K562 (cell line): Measurements from ENCODE around the gene UBFD1. TPM values are rescaled to one million over a fixed set of nuclear protein-coding genes. Genes with fewer than 3 reads are reported as not detected.

Experiments used
- ATAC-seq: fragments of 200-7000 bp; cut with Tn5 transposase; 3 replicates; pipeline ENCODE4 v1.9.1; 2020; ENCODE audit warnings: moderate library complexity
- BruUV-seq: library from RNA; stranded (reverse); fragments of 400-500 nt; replicated peaks from 2 replicates; lab custom pipeline; 2021; lab: Mats Ljungman, UMichigan
- CTCF ChIA-PET: fragments of 300-600 bp; formaldehyde crosslinking; extraction: SDS; loops from one replicate; lab custom pipeline; 2021; ENCODE audit warnings: low intra/inter-chr PET ratio; lab: Yijun Ruan, JAX
- POLR2A ChIA-PET: fragments of 300-600, 350-650 bp; sonication (Branson Sonifier 250); formaldehyde crosslinking; extraction: SDS; loops from one replicate; lab custom pipeline; 2021; ENCODE audit warnings: antibody characterized with exemption, inconsistent platforms; lab: Yijun Ruan, JAX
- DNase-seq, 4 experiments: peaks; one replicate each; pipeline versions ENCODE4 v3.0.0 to v3.0.0-alpha.2; 2011 to 2018; ENCODE audit warnings: low spot score in 3 of 4, mixed read lengths in 3 of 4; ENCODE audit errors: extremely low read depth in 1 of 4
- FAIRE-seq: peaks from 2 replicates; lab custom pipeline; 2011; peaks lifted over from hg19 to GRCh38; lab: Jason Lieb, UNC
- H2AFZ ChIP-seq: 2 replicates; pipeline ENCODE4 v1.6.0; 2011; ENCODE audit warnings: low read depth, low read length, control low read depth, inconsistent platforms
- H3K27ac ChIP-seq: fragments of 200-600 bp; 3 replicates; pipeline ENCODE4 v1.8.0; 2011; ENCODE audit warnings: low read depth, mild to moderate bottlenecking, control low read depth, inconsistent platforms, low read length, moderate library complexity, mixed read lengths; ENCODE audit errors: extremely low read depth
- H3K27me3 ChIP-seq, 2 experiments: fragments of 300-600 bp in 1 of 2; 2 replicates in 1 of 2; 3 replicates in 1 of 2; pipeline versions ENCODE4 v1.6.0 to v1.8.0; 2011; ENCODE audit warnings: inconsistent platforms in 2 of 2, low read length in 2 of 2, mild to moderate bottlenecking in 1 of 2, mixed read lengths in 1 of 2, moderate library complexity in 1 of 2; ENCODE audit not compliant: control insufficient read depth in 2 of 2, insufficient read depth in 2 of 2
- H3K36me3 ChIP-seq: fragments of 300-600 bp; 3 replicates; pipeline ENCODE4 v1.8.0; 2011; ENCODE audit warnings: mild to moderate bottlenecking, low read length, inconsistent platforms; ENCODE audit not compliant: control insufficient read depth, insufficient read depth
- H3K4me1 ChIP-seq, 2 experiments: fragments of 200-600 bp in 1 of 2; replicated peaks in 1 of 2; 2 replicates in 1 of 2; 3 replicates in 1 of 2; pipeline versions ENCODE4 v1.5.1 to v1.8.0; 2011; ENCODE audit warnings: inconsistent platforms in 2 of 2, low read length in 2 of 2, mild to moderate bottlenecking in 1 of 2, mixed read lengths in 1 of 2, moderate library complexity in 1 of 2; ENCODE audit not compliant: control insufficient read depth in 2 of 2, insufficient read depth in 2 of 2
- H3K4me2 ChIP-seq: 2 replicates; pipeline ENCODE4 v1.6.1; 2011; ENCODE audit warnings: low read length, control low read depth, inconsistent platforms, mixed read lengths; ENCODE audit not compliant: insufficient read depth
- H3K4me3 ChIP-seq: fragments of 200-600 bp; sonication (generic), shearing (Covaris generic); 2 replicates; pipeline ENCODE4 v1.5.1; 2016; ENCODE audit warnings: control low read depth, inconsistent platforms
- H3K79me2 ChIP-seq: fragments of 200-600 bp; 3 replicates; pipeline ENCODE4 v1.8.0; 2011; ENCODE audit warnings: low read length, inconsistent platforms; ENCODE audit not compliant: control insufficient read depth, insufficient read depth
- H3K9ac ChIP-seq, 2 experiments: 2 replicates each; pipeline versions ENCODE4 v1.6.0 to v1.6.1; 2011; ENCODE audit warnings: low read depth in 2 of 2, low read length in 2 of 2, control low read depth in 1 of 2, inconsistent platforms in 1 of 2, mild to moderate bottlenecking in 1 of 2, mixed read lengths in 1 of 2; ENCODE audit not compliant: insufficient read depth in 1 of 2
- H3K9me1 ChIP-seq: one replicate; pipeline ENCODE4 v1.6.0; 2011; ENCODE audit warnings: inconsistent platforms, mild to moderate bottlenecking, low read length, moderate library complexity; ENCODE audit not compliant: control insufficient read depth, insufficient read depth
- H3K9me3 ChIP-seq: replicated peaks from 2 replicates; pipeline ENCODE4 v1.5.1; 2011; ENCODE audit warnings: low read depth, low read length, inconsistent platforms; ENCODE audit not compliant: control insufficient read depth, insufficient read depth
- H4K20me1 ChIP-seq: replicated peaks from 2 replicates; pipeline ENCODE4 v1.6.1; 2011; ENCODE audit warnings: low read length, inconsistent platforms, mixed read lengths; ENCODE audit not compliant: control insufficient read depth, insufficient read depth
- CHD4 ChIP-seq: fragments of 200-600 bp; sonication (generic); IDR thresholded peaks from 3 replicates; pipeline ENCODE4 v1.6.1; 2012; ENCODE audit warnings: low read depth, mild to moderate bottlenecking, mixed read lengths, low read length, inconsistent platforms; ENCODE audit not compliant: insufficient read depth, insufficient replicate concordance, poor library complexity, severe bottlenecking
- GTF2F1 ChIP-seq: IDR thresholded peaks from 2 replicates; pipeline ENCODE4 v1.6.1; 2011; ENCODE audit warnings: low read depth, low read length, improper control_type of control experiment
- HNRNPK ChIP-seq: fragments of 200-400 bp; formaldehyde crosslinking; IDR thresholded peaks from one replicate; pipeline ENCODE4 v1.6.1; 2018; ENCODE audit warnings: mild to moderate bottlenecking, low read depth, low read length; ENCODE audit not compliant: poor library complexity, severe bottlenecking
- MECOM ChIP-seq: fragments of 250-450 bp; sonication (Bioruptor Pico); IDR thresholded peaks from 2 replicates; pipeline ENCODE4 v1.8.0; 2022; ENCODE audit warnings: inconsistent platforms
- NR2C1 ChIP-seq, 2 experiments: fragments of 450-650 bp; IDR thresholded peaks; 2 replicates each; pipeline ENCODE4 v1.6.1; 2017; ENCODE audit warnings: mild to moderate bottlenecking in 2 of 2, antibody characterized with exemption in 1 of 2, inconsistent platforms in 1 of 2, missing compliant biosample characterization in 1 of 2, missing genetic modification characterization in 1 of 2
- POLR2B ChIP-seq: fragments of 450-650 bp; IDR thresholded peaks from 2 replicates; pipeline ENCODE4 v1.6.1; 2018; ENCODE audit warnings: low read depth; ENCODE audit not compliant: partially characterized antibody
- RCOR1 ChIP-seq, 2 experiments: IDR thresholded peaks; 2 replicates each; pipeline ENCODE4 v1.6.1; 2012; ENCODE audit warnings: low read depth in 2 of 2, low read length in 2 of 2, borderline replicate concordance in 1 of 2, improper control_type of control experiment in 1 of 2
- SAP30 ChIP-seq: fragments of 200-600 bp; sonication (generic); IDR thresholded peaks from 2 replicates; pipeline ENCODE4 v1.6.1; 2012; ENCODE audit warnings: borderline replicate concordance, low read depth, mild to moderate bottlenecking, moderate library complexity, low read length, control low read depth, inconsistent platforms; ENCODE audit not compliant: insufficient read depth, poor library complexity, severe bottlenecking
- SP1 ChIP-seq: sonication (generic); formaldehyde crosslinking; IDR thresholded peaks from 2 replicates; pipeline ENCODE4 v1.8.1; 2022; ENCODE audit warnings: mild to moderate bottlenecking, missing genetic modification reagents
- YBX1 ChIP-seq: fragments of 450-650 bp; IDR thresholded peaks from 2 replicates; pipeline ENCODE4 v1.7.1; 2016; ENCODE audit warnings: mild to moderate bottlenecking
- ZNF324 ChIP-seq: fragments of 250-450 bp; sonication (Bioruptor Pico); IDR thresholded peaks from 2 replicates; pipeline ENCODE4 v1.4.0; 2020; ENCODE audit warnings: mild to moderate bottlenecking
- ZNF79 ChIP-seq: fragments of 250-450 bp; sonication (Bioruptor Pico); IDR thresholded peaks from 2 replicates; pipeline ENCODE4 v1.4.0; 2020; ENCODE audit warnings: low read depth, mild to moderate bottlenecking, moderate library complexity
- WGBS: fragments of 100-300 bp; shearing (Covaris generic); methylation state at CpG from one replicate; pipeline ENCODE4 v1.1.6; 2016; ENCODE audit warnings: low coverage, mixed read lengths; ENCODE audit not compliant: insufficient coverage; ENCODE audit errors: missing lambda C conversion rate; 5-methylcytosine and 5-hydroxymethylcytosine counted together
- in situ Hi-C: fragments of 300-500 bp; cut with MboI; formaldehyde crosslinking; loops from 4 replicates; pipeline ENCODE4 v1.15.0; 2018; ENCODE audit warnings: inconsistent platforms, mixed read lengths
- intact Hi-C: fragments of 100-400 bp; cut with micrococcal nuclease; formaldehyde crosslinking; loops from 2 replicates; pipeline ENCODE4 v1.14.2; 2022
- polyA plus RNA-seq, 8 experiments: library from polyadenylated mRNA; depleted of rRNA in 4 of 8; stranded (reverse) in 5 of 8; unstranded in 3 of 8; fragments of >200 nt; fragmentation: Nextera tagmentation in 2 of 8; fragmentation: Illumina TruSeq in 1 of 8; extraction: Ambion mirVana in 2 of 8; extraction: Trizol in 1 of 8; gene quantifications; 2 replicates each; pipeline versions ENCODE4 v1.2.1 to v1.2.3, GENCODE V29; 2011 to 2014; ENCODE audit warnings: inconsistent platforms in 1 of 8, missing spikeins in 1 of 8
- total RNA-seq, 7 experiments: library from RNA; depleted of rRNA in 6 of 7; stranded (reverse); fragments of >200 nt in 6 of 7; fragmentation: Illumina TruSeq in 2 of 7; extraction: Trizol in 2 of 7; gene quantifications; 2 replicates each; pipeline versions ENCODE4 v1.2.1 to v1.2.3, GENCODE V29; 2011 to 2021; ENCODE audit warnings: low replicate concordance in 1 of 7
- TF ChIP-seq, protein P1 (sequence below), 2 experiments: fragments of 450-650 bp; conservative IDR thresholded peaks; 2 replicates each; pipeline ENCODE4 v1.6.1; 2017; ENCODE audit warnings: mild to moderate bottlenecking in 2 of 2, moderate library complexity in 2 of 2
- TF ChIP-seq, protein P2 (sequence below): fragments of 250-450 bp; sonication (Bioruptor Pico); IDR thresholded peaks from 2 replicates; pipeline ENCODE4 v1.8.0; 2022; ENCODE audit warnings: inconsistent platforms, mild to moderate bottlenecking, moderate library complexity, borderline replicate concordance
- TF ChIP-seq, protein P3 (sequence below): fragments of 250-450 bp; sonication (Bioruptor Pico); IDR thresholded peaks from 2 replicates; pipeline ENCODE4 v1.4.0; 2020; ENCODE audit warnings: mild to moderate bottlenecking, moderate library complexity, borderline replicate concordance

Gene UBFD1
- total and polyA plus RNA-seq, 9 of the 15 experiments (the other 6 are each of a cell fraction or from before 2014, with no cell fraction given), result 10.7 to 66.2 (median 34.0) TPM

- TF ChIP-seq, protein P1, sequence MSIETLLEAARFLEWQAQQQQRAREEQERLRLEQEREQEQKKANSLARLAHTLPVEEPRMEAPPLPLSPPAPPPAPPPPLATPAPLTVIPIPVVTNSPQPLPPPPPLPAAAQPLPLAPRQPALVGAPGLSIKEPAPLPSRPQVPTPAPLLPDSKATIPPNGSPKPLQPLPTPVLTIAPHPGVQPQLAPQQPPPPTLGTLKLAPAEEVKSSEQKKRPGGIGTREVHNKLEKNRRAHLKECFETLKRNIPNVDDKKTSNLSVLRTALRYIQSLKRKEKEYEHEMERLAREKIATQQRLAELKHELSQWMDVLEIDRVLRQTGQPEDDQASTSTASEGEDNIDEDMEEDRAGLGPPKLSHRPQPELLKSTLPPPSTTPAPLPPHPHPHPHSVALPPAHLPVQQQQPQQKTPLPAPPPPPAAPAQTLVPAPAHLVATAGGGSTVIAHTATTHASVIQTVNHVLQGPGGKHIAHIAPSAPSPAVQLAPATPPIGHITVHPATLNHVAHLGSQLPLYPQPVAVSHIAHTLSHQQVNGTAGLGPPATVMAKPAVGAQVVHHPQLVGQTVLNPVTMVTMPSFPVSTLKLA (conservative IDR thresholded peaks at IDR 0.05), result 0 out of 4 replicates have a peak, but pooled peaks have one; percentile 10 to 12
- TF ChIP-seq RCOR1 (IDR thresholded peaks at IDR 0.05; ENCODE audit: borderline replicate concordance in 1 of 2, low read depth in 2 of 2, low read length in 2 of 2) (no peak), CHD4 (no peak), ZNF324 (CRISPR knock-in tag) (no peak), SAP30 (peak; percentile 20), ZNF79 (no peak), MECOM (CRISPR knock-in tag) (no peak), GTF2F1 (no peak), YBX1 (no peak), POLR2B (no peak), HNRNPK (no peak), SP1 (CRISPR knock-in tag) (0 out of 2 replicates have a peak, but pooled peaks have one; percentile 40), NR2C1 (IDR thresholded peaks at IDR 0.05) (no peak), NR2C1 (tag; IDR thresholded peaks at IDR 0.05) (no peak)
- TF ChIP-seq, protein P2, sequence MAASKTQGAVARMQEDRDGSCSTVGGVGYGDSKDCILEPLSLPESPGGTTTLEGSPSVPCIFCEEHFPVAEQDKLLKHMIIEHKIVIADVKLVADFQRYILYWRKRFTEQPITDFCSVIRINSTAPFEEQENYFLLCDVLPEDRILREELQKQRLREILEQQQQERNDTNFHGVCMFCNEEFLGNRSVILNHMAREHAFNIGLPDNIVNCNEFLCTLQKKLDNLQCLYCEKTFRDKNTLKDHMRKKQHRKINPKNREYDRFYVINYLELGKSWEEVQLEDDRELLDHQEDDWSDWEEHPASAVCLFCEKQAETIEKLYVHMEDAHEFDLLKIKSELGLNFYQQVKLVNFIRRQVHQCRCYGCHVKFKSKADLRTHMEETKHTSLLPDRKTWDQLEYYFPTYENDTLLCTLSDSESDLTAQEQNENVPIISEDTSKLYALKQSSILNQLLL (CRISPR knock-in tag), result no peak
- TF ChIP-seq, protein P3, sequence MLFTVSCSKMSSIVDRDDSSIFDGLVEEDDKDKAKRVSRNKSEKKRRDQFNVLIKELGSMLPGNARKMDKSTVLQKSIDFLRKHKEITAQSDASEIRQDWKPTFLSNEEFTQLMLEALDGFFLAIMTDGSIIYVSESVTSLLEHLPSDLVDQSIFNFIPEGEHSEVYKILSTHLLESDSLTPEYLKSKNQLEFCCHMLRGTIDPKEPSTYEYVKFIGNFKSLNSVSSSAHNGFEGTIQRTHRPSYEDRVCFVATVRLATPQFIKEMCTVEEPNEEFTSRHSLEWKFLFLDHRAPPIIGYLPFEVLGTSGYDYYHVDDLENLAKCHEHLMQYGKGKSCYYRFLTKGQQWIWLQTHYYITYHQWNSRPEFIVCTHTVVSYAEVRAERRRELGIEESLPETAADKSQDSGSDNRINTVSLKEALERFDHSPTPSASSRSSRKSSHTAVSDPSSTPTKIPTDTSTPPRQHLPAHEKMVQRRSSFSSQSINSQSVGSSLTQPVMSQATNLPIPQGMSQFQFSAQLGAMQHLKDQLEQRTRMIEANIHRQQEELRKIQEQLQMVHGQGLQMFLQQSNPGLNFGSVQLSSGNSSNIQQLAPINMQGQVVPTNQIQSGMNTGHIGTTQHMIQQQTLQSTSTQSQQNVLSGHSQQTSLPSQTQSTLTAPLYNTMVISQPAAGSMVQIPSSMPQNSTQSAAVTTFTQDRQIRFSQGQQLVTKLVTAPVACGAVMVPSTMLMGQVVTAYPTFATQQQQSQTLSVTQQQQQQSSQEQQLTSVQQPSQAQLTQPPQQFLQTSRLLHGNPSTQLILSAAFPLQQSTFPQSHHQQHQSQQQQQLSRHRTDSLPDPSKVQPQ (CRISPR knock-in tag), result no peak
- H3K27me3 ChIP-seq, result no peaks in the 10 kb centered on the region
- CTCF ChIA-PET, result no interaction called here
- no TSS peak for BruUV-seq
- DNase-seq (no peak), FAIRE-seq (peak; percentile 42), ATAC-seq (no peak)
- POLR2A ChIA-PET, result interaction anchor here (0.7 to 2.6 kb wide), 4 partner anchors 9 to 49 kb away, joined by 3 to 11 read pairs (median 5); no protein-coding TSS in a partner anchor
- H3K9ac ChIP-seq, result peak overlapping the region; percentile 73 to 92
- no peak overlapping the region for H2AFZ ChIP-seq
- peaks cover 25% of the 10 kb centered on the region for H4K20me1 ChIP-seq
- in situ Hi-C loops, result no loop called here
- 3% methylated on average over 5 of the region's 5 CpGs for WGBS
- peak overlapping the region; percentile 83 for H3K27ac ChIP-seq
- H3K9me3 ChIP-seq, result no peaks in the 10 kb centered on the region
- H3K36me3 ChIP-seq, result peaks cover 17% of the 10 kb centered on the region; the same call in 2 of the 3 replicates
- intact Hi-C loops, result loop anchor here (2.0 to 5.0 kb wide), 2 partner anchors 47 to 72 kb away; partner anchors contain the start of genes EARS2 and UBFD1
- H3K79me2 ChIP-seq, result peaks cover 59% of the 10 kb centered on the region
- H3K4me3 ChIP-seq, result peak overlapping the region; percentile 62
- peaks cover 17% of the 10 kb centered on the region for H3K9me1 ChIP-seq
- peaks cover 43 to 47% of the 10 kb centered on the region in 2 experiments; a peak in 4 of 5 replicates for H3K4me1 ChIP-seq
- H3K4me2 ChIP-seq, result peak overlapping the region; percentile 88
Measured at GRCh38 chr16:23509441-23509754, 48.1 kb upstream of the UBFD1 start.
